ENCODE measurements around the gene DEGS2.

Gene DEGS2

DNA sequence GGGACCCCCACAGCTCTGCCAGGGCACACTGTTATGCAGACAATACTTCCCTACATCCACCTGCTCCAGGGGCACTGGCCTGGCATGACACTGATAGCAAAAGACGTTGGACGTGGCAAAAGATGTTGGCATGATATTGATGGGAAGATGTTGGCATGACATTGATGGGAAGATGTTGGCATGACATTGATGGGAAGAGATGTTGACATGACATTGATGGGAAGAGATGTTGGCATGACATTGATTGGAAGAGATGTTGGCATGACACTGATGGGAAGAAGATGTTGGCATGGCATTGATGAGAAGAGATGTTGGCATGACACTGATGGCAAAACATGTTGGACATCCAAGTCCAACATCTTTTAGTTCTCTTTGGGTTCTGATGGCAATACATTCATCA lies 11.4 kb upstream of the DEGS2 start:
- Histone ChIP-seq H3K27me3 (ENCODE audit: insufficient read depth, low read length, poor library complexity) (no peaks in the 10 kb centered on the region), H3K9me3 (ENCODE audit: insufficient read depth, low read length, severe bottlenecking) (no peaks in the 10 kb centered on the region), H4K20me1 (ENCODE audit: insufficient read depth, low read length) (no peaks in the 10 kb centered on the region), H3K4me3 (ENCODE audit: low read depth in 1 of 2, low read length in 2 of 2) (no peak overlapping the region), H3K4me1 (ENCODE audit: insufficient read depth, low read length) (no peaks in the 10 kb centered on the region), H3K36me3 (ENCODE audit: insufficient read depth, low read length) (no peaks in the 10 kb centered on the region), H3K4me2 (ENCODE audit: insufficient read depth, low read length) (no peak overlapping the region), H3K9ac (ENCODE audit: low read depth, low read length) (no peak overlapping the region), H3K27ac (ENCODE audit: low read length) (no peak overlapping the region), H3K79me2 (ENCODE audit: insufficient read depth, low read length) (no peaks in the 10 kb centered on the region), H2AFZ (ENCODE audit: low read depth, low read length) (no peak overlapping the region)
- no peak for DNase-seq
- ATAC-seq (ENCODE audit: insufficient read depth, low read depth), result no peak
- TF ChIP-seq, protein P1, sequence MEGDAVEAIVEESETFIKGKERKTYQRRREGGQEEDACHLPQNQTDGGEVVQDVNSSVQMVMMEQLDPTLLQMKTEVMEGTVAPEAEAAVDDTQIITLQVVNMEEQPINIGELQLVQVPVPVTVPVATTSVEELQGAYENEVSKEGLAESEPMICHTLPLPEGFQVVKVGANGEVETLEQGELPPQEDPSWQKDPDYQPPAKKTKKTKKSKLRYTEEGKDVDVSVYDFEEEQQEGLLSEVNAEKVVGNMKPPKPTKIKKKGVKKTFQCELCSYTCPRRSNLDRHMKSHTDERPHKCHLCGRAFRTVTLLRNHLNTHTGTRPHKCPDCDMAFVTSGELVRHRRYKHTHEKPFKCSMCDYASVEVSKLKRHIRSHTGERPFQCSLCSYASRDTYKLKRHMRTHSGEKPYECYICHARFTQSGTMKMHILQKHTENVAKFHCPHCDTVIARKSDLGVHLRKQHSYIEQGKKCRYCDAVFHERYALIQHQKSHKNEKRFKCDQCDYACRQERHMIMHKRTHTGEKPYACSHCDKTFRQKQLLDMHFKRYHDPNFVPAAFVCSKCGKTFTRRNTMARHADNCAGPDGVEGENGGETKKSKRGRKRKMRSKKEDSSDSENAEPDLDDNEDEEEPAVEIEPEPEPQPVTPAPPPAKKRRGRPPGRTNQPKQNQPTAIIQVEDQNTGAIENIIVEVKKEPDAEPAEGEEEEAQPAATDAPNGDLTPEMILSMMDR (IDR thresholded peaks at IDR 0.05; ENCODE audit: borderline replicate concordance, extremely low read depth, low read length, poor library complexity, severe bottlenecking), result no peak
- no peak for TF ChIP-seq EZH2 (IDR thresholded peaks at IDR 0.05; ENCODE audit: borderline replicate concordance, low read depth, low read length, severe bottlenecking)

DNA sequence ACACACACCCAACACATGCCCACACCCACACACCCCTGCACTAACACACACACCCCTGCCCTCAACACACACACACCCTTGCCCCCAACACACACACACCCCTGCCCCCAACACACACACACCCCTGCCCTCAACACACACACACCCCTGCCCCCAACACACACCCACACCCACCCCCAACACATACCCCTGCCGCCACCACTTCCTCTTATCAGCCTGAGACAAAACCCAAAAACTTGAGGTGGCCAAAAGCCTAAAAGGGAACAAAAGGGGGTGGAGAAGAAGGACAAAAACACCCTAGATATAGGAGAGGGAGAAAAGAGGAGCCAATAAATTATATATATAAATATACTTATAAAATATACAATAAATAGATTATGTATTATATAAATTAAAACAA lies 9.1 kb upstream of the DEGS2 start:
- H3K4me3 ChIP-seq (ENCODE audit: low read depth in 1 of 2, low read length in 2 of 2), result no peak overlapping the region
- H3K4me1 ChIP-seq (ENCODE audit: insufficient read depth, low read length), result no peaks in the 10 kb centered on the region
- H3K9ac ChIP-seq (ENCODE audit: low read depth, low read length), result no peak overlapping the region
- TF ChIP-seq, protein P1 (IDR thresholded peaks at IDR 0.05; ENCODE audit: borderline replicate concordance, extremely low read depth, low read length, poor library complexity, severe bottlenecking), result no peak
- no peaks in the 10 kb centered on the region for H4K20me1 ChIP-seq (ENCODE audit: insufficient read depth, low read length)
- DNase-seq (no peak), ATAC-seq (ENCODE audit: insufficient read depth, low read depth) (no peak)
- no peaks in the 10 kb centered on the region for H3K9me3 ChIP-seq (ENCODE audit: insufficient read depth, low read length, severe bottlenecking)
- H3K4me2 ChIP-seq (ENCODE audit: insufficient read depth, low read length), result no peak overlapping the region
- H3K27me3 ChIP-seq (ENCODE audit: insufficient read depth, low read length, poor library complexity), result no peaks in the 10 kb centered on the region
- no peak overlapping the region for H2AFZ ChIP-seq (ENCODE audit: low read depth, low read length)
- no peaks in the 10 kb centered on the region for H3K79me2 ChIP-seq (ENCODE audit: insufficient read depth, low read length)
- H3K27ac ChIP-seq (ENCODE audit: low read length), result no peak overlapping the region
- no peaks in the 10 kb centered on the region for H3K36me3 ChIP-seq (ENCODE audit: insufficient read depth, low read length)

DNA sequence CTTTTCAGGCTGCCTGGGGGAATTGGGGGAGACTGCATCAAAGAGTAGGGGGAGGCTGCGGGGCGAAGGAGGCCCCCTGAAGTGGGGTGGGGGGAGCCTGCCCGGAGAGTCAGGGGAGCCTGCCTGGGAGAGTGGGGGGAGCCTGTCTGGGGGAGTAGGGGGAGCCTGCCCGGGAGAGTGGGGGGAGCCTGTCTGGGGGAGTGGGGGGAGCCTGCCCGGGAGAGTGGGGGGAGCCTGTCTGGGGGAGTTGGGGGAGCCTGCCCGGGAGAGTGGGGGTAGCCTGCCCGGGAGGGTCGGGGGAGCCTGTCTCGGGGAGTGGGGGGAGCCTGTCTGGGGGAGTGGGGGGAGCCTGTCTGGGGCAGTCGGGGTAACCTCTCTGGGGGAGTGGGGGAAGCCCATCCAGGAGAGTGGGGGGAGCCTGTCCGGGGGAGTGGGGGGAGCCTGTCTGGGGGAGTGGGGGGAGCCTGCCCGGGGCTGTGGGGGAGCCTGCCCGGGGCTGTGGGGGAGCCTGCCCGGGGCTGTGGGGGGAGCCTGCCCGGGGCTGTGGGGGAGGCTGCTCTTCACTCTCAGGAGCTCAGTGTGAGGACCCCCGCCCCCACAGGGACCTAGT lies 6.5 kb upstream of the DEGS2 start:
- H2AFZ ChIP-seq (ENCODE audit: low read depth, low read length), result no peak overlapping the region
- H3K4me2 ChIP-seq (ENCODE audit: insufficient read depth, low read length), result no peak overlapping the region
- H3K36me3 ChIP-seq (ENCODE audit: insufficient read depth, low read length), result no peaks in the 10 kb centered on the region
- no peaks in the 10 kb centered on the region for H3K79me2 ChIP-seq (ENCODE audit: insufficient read depth, low read length)
- no peaks in the 10 kb centered on the region for H3K4me1 ChIP-seq (ENCODE audit: insufficient read depth, low read length)
- ATAC-seq (ENCODE audit: insufficient read depth, low read depth) (no peak), DNase-seq (no peak)
- no peaks in the 10 kb centered on the region for H4K20me1 ChIP-seq (ENCODE audit: insufficient read depth, low read length)
- no peak overlapping the region for H3K4me3 ChIP-seq (ENCODE audit: low read depth in 1 of 2, low read length in 2 of 2)
- no peaks in the 10 kb centered on the region for H3K27me3 ChIP-seq (ENCODE audit: insufficient read depth, low read length, poor library complexity)
- H3K9ac ChIP-seq (ENCODE audit: low read depth, low read length), result no peak overlapping the region
- H3K9me3 ChIP-seq (ENCODE audit: insufficient read depth, low read length, severe bottlenecking), result no peaks in the 10 kb centered on the region
- no peak overlapping the region for H3K27ac ChIP-seq (ENCODE audit: low read length)
- TF ChIP-seq, protein P1 (IDR thresholded peaks at IDR 0.05; ENCODE audit: borderline replicate concordance, extremely low read depth, low read length, poor library complexity, severe bottlenecking), result no peak
- no peak for TF ChIP-seq EZH2 (IDR thresholded peaks at IDR 0.05; ENCODE audit: borderline replicate concordance, low read depth, low read length, severe bottlenecking)

DNA sequence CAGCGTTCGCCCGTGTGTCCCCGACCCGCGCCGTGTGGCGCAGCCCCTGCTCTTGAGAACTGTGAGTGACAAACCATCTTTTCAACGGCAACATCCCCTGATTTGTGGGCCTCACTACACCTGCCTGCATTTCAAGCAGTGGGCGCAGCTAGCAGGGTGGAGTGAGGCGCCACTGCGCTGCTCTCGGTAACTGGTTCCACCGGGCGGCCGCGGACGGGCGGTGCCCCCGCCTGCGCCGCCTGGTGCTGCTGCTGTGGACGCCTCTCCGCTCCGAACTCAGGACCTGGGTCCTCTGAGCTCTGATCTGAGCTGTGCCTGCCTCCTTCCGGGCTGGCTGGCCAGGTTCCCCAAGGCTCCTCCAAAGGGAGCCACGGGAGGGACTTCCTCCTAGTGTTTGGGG lies 5.9 kb upstream of the DEGS2 start:
- Histone ChIP-seq H3K27me3 (ENCODE audit: insufficient read depth, low read length, poor library complexity) (no peaks in the 10 kb centered on the region), H3K4me1 (ENCODE audit: insufficient read depth, low read length) (no peaks in the 10 kb centered on the region), H3K9ac (ENCODE audit: low read depth, low read length) (no peak overlapping the region), H3K27ac (ENCODE audit: low read length) (no peak overlapping the region), H3K4me2 (ENCODE audit: insufficient read depth, low read length) (no peak overlapping the region), H2AFZ (ENCODE audit: low read depth, low read length) (no peak overlapping the region), H3K4me3 (ENCODE audit: low read depth in 1 of 2, low read length in 2 of 2) (no peak overlapping the region), H3K9me3 (ENCODE audit: insufficient read depth, low read length, severe bottlenecking) (no peaks in the 10 kb centered on the region), H3K36me3 (ENCODE audit: insufficient read depth, low read length) (no peaks in the 10 kb centered on the region), H3K79me2 (ENCODE audit: insufficient read depth, low read length) (no peaks in the 10 kb centered on the region), H4K20me1 (ENCODE audit: insufficient read depth, low read length) (no peaks in the 10 kb centered on the region)
- DNase-seq (no peak), ATAC-seq (ENCODE audit: insufficient read depth, low read depth) (peak; percentile 33; the same call in 1 of the 3 replicates)
- TF ChIP-seq, protein P1 (IDR thresholded peaks at IDR 0.05; ENCODE audit: borderline replicate concordance, extremely low read depth, low read length, poor library complexity, severe bottlenecking), result no peak
- TF ChIP-seq EZH2 (IDR thresholded peaks at IDR 0.05; ENCODE audit: borderline replicate concordance, low read depth, low read length, severe bottlenecking), result no peak
